GM12865 (cell line): ENCODE measurements around the gene SNRNP27.

Source experiments
- DNase-seq: peaks from one replicate; pipeline ENCODE4 v3.0.0; 2010; ENCODE audit warnings: low read depth
- H3K4me3 ChIP-seq: 2 replicates; pipeline ENCODE4 v1.5.1; 2011; ENCODE audit warnings: mild to moderate bottlenecking, low read depth, low read length, control low read depth
- TF ChIP-seq, protein P1 (sequence below): IDR thresholded peaks from 2 replicates; pipeline ENCODE4 v1.5.1; 2011; ENCODE audit warnings: low read length, control low read depth, low read depth, inconsistent platforms; ENCODE audit not compliant: insufficient read depth; ENCODE audit errors: missing control alignments

SNRNP27 gene

DNA sequence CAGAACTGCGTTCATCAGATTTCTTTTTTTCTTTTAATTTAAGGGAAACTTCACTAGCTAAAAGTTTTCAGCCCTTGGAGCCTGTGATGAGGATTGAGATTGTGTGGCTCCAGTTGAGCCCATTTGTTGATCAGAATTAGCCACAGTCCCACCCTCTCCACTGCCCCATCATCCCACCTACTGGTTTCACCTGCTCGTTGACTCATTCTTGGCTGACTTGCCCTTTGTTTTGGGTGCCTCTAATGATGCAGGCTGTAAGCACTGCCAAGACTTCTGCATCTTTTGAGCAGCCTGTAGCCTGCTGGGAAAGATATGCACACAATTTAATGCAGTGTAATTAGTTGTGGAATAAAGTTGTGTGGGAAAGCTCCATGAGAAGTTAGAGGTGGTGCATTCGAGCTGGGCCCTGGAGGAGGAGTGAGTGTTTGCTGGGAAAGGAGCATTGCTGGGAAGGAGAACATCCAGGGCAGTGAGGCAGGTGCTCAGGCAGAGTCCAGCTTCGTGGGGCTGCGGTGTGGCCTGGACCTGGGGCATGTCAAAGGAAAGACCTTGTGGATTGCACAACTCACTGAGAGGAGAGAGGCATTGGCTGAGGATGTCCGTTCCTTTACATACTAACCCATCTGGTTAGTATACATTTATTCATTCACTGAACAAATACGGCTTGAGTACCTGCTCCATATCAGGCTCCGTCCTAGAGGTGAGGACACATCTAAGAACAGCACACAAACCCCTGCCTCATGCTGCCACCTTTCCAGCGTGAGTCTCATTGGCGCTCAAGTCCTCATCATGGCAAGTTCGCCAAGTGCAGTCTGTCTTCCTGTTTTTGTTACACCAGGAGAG is 49.5 kb downstream of the SNRNP27 start:
- H3K4me3 ChIP-seq: no peak overlapping the region
- no peak for DNase-seq
- TF ChIP-seq, protein P1, sequence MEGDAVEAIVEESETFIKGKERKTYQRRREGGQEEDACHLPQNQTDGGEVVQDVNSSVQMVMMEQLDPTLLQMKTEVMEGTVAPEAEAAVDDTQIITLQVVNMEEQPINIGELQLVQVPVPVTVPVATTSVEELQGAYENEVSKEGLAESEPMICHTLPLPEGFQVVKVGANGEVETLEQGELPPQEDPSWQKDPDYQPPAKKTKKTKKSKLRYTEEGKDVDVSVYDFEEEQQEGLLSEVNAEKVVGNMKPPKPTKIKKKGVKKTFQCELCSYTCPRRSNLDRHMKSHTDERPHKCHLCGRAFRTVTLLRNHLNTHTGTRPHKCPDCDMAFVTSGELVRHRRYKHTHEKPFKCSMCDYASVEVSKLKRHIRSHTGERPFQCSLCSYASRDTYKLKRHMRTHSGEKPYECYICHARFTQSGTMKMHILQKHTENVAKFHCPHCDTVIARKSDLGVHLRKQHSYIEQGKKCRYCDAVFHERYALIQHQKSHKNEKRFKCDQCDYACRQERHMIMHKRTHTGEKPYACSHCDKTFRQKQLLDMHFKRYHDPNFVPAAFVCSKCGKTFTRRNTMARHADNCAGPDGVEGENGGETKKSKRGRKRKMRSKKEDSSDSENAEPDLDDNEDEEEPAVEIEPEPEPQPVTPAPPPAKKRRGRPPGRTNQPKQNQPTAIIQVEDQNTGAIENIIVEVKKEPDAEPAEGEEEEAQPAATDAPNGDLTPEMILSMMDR: no peak

DNA sequence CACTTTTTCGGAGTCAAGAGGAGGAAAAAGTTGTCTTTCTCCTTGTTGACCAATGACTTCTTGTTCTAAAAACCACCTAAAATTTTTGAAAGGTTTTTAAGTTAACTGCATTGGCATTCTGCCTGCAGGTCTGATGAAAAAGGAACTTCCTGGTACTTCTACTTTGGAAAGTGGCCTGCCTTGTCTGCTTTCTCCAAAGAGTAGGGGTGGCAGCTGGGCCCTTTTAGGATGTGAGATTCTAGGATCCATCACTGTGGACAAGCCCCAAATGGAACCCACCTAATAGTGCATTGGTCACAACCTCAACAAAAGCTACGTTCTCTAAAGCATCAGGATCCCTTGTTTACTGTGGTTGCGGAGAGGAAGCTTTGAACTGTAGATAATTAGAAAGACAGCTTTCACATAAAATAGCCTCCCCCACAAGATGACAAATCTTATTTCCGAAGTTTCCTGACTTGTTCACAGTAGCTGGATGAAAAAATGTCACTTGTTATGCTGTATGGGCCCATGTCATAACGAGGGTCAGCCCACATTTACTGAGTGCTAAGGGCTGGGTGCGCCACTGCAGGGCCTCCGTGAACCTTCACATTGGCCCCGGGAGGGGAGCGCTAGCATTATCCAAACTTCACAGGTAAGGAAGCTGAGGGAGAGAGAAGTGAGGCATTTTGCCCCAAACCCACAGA is 50.2 kb downstream of the SNRNP27 start:
- TF ChIP-seq, protein P1: no peak
- no peak overlapping the region for H3K4me3 ChIP-seq
- DNase-seq: no peak

DNA sequence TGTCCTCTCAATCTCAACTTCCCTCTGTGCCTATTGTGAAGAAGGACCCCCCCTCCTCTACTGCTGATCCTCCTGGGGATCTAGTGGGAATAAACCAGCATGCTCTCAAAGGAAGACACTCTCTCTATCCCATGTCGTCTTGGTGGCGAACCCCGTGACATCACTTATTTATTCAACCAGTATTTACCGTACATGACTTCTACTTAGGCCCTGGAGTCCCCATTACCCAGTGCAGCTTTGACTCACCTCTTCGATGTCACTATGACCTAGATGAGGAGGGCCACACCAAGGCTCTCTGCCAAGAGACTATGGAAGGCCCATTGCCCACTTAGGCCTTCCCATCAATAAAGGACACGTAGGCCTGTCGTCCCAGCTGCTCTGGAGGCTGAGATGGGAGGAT is 51.0 kb downstream of the SNRNP27 start:
- TF ChIP-seq, protein P1: no peak
- DNase-seq: no peak
- H3K4me3 ChIP-seq: no peak overlapping the region

DNA sequence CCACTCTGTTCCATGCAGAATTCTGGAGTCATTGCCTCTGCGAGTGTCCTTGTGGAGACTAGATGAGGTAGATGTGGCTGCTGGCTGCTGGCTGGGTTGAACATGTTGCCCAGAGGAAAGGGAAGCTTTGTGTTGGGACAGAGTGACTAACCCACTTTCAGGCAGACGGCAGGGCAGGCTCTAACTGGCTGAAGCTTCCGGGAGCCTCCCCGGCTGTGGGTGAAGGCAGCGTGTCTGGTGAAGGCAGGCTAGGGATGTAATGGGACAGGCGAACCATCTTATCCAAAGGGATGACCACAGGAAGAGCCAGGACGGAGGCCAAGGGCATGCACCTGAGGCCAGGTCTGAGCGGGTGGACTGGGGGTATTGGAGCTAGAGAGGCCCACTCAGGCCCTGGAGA is 51.7 kb downstream of the SNRNP27 start:
- DNase-seq: no peak
- H3K4me3 ChIP-seq: no peak overlapping the region
- TF ChIP-seq, protein P1: no peak

DNA sequence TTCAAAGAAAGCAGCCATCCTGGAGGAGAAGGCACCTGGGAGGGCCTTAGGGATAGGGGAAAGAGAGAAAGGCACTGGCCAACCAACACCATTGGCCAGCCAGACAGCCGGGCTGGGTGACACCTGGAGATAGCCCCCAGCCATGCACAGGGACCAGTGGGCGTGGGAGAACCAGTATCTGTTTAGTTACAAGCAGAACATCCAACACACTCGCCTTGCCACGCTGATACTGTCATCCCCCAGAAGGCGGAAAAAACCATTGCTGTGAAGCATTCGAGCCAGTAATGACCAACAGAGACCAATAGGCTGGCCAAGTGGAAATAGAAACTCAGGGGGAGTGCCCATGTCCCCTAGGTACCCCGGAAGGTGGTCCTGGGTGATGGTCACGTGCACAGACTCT is 52.2 kb downstream of the SNRNP27 start:
- no peak overlapping the region for H3K4me3 ChIP-seq
- DNase-seq: no peak
- TF ChIP-seq, protein P1: no peak

DNA sequence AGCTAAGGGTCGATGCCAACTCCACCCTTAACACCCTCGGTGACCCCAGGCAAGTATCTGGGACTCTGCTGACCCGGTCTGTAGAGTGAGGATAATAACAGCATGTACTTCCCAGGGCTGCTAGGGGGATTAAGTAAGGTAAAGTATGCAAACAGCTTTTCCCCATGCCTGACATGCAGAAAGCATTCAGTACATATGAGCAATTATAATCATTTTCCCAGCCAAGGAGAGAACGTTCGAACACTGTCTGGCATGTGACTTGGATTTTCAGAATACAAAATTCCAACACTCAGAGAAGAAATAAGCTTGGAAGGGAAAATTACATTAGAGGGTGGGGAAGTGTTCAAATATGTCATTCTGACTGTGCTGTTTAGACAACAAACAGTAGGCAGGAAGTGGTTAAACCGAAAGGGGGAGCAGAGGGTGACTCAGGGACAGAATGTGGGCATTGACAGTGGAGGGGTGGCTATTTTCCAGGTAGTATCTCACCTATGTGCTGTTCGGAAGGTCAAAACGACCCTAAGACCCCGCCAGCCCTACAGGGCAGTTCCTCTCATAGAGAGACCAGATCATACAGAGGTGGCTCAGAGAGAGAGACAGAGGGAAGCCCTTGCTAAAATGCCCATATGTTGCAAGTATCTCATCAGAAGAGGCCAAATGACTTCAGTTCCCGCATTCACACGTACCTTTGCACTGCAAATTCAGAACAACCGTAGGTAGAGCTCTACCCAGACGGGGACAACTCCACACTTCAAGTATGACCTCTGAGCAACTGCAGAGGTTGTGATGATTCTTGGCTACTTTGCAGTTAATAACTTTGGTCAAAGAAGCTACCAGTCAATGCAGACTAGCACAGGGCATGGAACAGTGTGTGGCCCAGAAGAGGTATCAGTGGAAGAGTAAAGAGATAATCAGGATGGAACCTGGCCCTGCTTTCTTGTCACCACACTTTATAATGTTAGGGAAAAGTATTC is 52.9 kb downstream of the SNRNP27 start:
- no peak overlapping the region for H3K4me3 ChIP-seq
- TF ChIP-seq, protein P1: no peak
- peak; percentile 59 for DNase-seq
